OCI-LY7 (cell line): ENCODE data around the gene NGEF.

Source experiments
- CTCF ChIP-seq: fragments of 200-600 bp; sonication (generic); conservative IDR thresholded peaks from 2 replicates; pipeline ENCODE4 v1.5.1; 2014; ENCODE audit warnings: mild to moderate bottlenecking, antibody characterized with exemption, low read length, moderate library complexity, mixed read lengths
- EZH2phosphoT487 ChIP-seq: fragments of 200-600 bp; sonication (generic); IDR thresholded peaks from 2 replicates; pipeline ENCODE4 v1.6.1; 2018; ENCODE audit warnings: low read depth, borderline replicate concordance, mild to moderate bottlenecking, mixed run types, antibody characterized with exemption, low read length, moderate library complexity, mixed read lengths

- TF ChIP-seq CTCF, result no peak
- no peak for TF ChIP-seq EZH2phosphoT487
These were observed 133.2 kb downstream of the NGEF start for GRCh38 chr2:232879618-232880494.
